GM12892 (cell line): Measurements from ENCODE around the gene OPRM1.

Source experiments
- POLR2A ChIP-seq: IDR thresholded peaks from 2 replicates; pipeline ENCODE4 v1.6.1; 2011; ENCODE audit warnings: low read depth, low read length, control low read depth
- POLR2AphosphoS5 ChIP-seq: IDR thresholded peaks from 2 replicates; pipeline ENCODE4 v1.6.1; 2011; ENCODE audit warnings: low read depth, low read length, control low read depth
- TAF1 ChIP-seq: IDR thresholded peaks from 2 replicates; pipeline ENCODE4 v1.6.1; 2011; ENCODE audit warnings: low read depth, mild to moderate bottlenecking, control low read depth, low read length, borderline replicate concordance

DNA sequence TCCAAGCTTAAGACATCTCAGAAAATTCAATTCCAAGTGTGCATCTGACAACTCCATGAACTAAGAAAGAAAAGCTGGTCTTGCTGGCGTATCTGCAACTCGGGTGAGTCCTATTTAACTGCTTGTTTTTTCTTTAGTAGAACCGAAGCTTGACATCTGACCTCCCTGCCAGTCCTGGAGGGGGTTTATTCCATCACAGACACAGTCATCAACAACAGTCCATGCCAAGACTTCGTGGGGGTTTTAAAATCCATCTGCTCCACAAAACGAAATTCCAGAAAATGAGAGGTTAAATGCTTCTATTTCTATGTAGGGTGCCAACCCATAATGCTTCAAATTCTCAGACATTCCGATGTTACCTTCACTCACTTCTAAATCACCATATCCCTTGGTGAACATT, 183.7 kb downstream of the OPRM1 start:
- TF ChIP-seq POLR2AphosphoS5 (no peak), POLR2A (no peak), TAF1 (no peak)
